Adrenal gland (tissue), 12 donors: ENCODE data around the gene FDX2. TPM values are rescaled to one million over a fixed set of nuclear protein-coding genes. Genes with fewer than 3 reads are reported as not detected.

ENCODE experiments used
- DNase-seq, 7 donors: peaks; one replicate each; pipeline ENCODE4 v3.0.0-alpha.2; 2019 to 2020
- H3K27ac ChIP-seq, 5 donors: fragments of 200-600 bp; sonication (generic) in 4 of 5; 1 replicate in 3 of 5; 2 replicates in 2 of 5; pipeline versions ENCODE4 v1.5.1 to v1.8.0; 2016 to 2020; ENCODE audit warnings: mild to moderate bottlenecking in 1 of 5
- H3K27me3 ChIP-seq: fragments of 200-600 bp; 2 replicates; pipeline ENCODE4 v1.8.0; 2021
- H3K36me3 ChIP-seq, 2 donors: fragments of 200-600 bp; replicated peaks in 1 of 2; 1 replicate in 1 of 2; 2 replicates in 1 of 2; pipeline versions ENCODE4 v1.5.1 to v1.8.0; 2018 to 2022
- H3K4me1 ChIP-seq, 2 donors: fragments of 200-600 bp; replicated peaks in 1 of 2; 1 replicate in 1 of 2; 2 replicates in 1 of 2; pipeline versions ENCODE4 v1.5.1 to v1.8.0; 2018 to 2021
- H3K4me3 ChIP-seq, 4 donors: fragments of 200-600 bp; sonication (generic) in 3 of 4; one replicate each; pipeline ENCODE4 v1.5.1; 2016 to 2018
- H3K9me3 ChIP-seq, 3 donors: fragments of 200-600 bp; sonication (generic) in 1 of 3; replicated peaks in 1 of 3; 1 replicate in 2 of 3; 2 replicates in 1 of 3; pipeline versions ENCODE4 v1.5.1 to v1.8.0; 2016 to 2021
- CTCF ChIP-seq, 6 experiments: fragments of 450-650 bp in 4 of 6; fragments of 200-600 bp in 2 of 6; sonication (generic) in 1 of 6; IDR thresholded peaks; 1 replicate in 5 of 6; 2 replicates in 1 of 6; pipeline versions ENCODE4 v1.5.1 to v1.8.0; 2016 to 2021; ENCODE audit warnings: antibody characterized with exemption in 6 of 6, mild to moderate bottlenecking in 2 of 6, moderate library complexity in 1 of 6
- POLR2A ChIP-seq, 2 donors: fragments of 450-650 bp; IDR thresholded peaks; one replicate each; pipeline ENCODE4 v1.6.1; 2017; ENCODE audit warnings: antibody characterized with exemption in 2 of 2, mild to moderate bottlenecking in 2 of 2, moderate library complexity in 1 of 2
- WGBS, 4 donors: extraction: QIAGEN DNeasy Blood & Tissue Kit in 2 of 4; methylation state at CpG; one replicate each; pipeline versions ENCODE4 v1.1.5 to v1.1.7; 2013 to 2017; 5-methylcytosine and 5-hydroxymethylcytosine counted together
- intact Hi-C, 2 donors: fragments of 100-400 bp; cut with DNase I; formaldehyde crosslinking; loops; one replicate each; pipeline versions ENCODE4 v1.14.1 to v1.15.0; 2022 to 2023
- polyA plus RNA-seq, 3 donors: library from polyadenylated mRNA; stranded (reverse); fragments of 200-250 nt in 2 of 3; fragments of 350-450 nt in 1 of 3; fragmentation: Illumina TruSeq in 1 of 3; extraction: RNeasy Lipid Tissue Mini Kit (QIAGEN cat#74804) in 1 of 3; gene quantifications; one replicate each; pipeline ENCODE4 v1.2.3, GENCODE V29; 2013 to 2014
- total RNA-seq, 9 donors: library from RNA; depleted of rRNA in 4 of 9; stranded (reverse); fragments of >200 nt in 4 of 9; fragments of 120-200 nt in 1 of 9; fragmentation: NEBNext Ultra II Directional in 1 of 9; extraction: Animal tissue kit (Norgen Biotek cat#: 25700) in 1 of 9; gene quantifications; one replicate each; pipeline versions ENCODE4 v1.1.0 to v1.2.4, GENCODE V29; 2013 to 2023
- donor health status: healthy with polysubstance abuse.
- donor health status: Bipolar disorder and iron deficiency.
- donor health status: DM: yes; HTN: yes; CAD: no.
- donor health status: DM: no; HTN: no; CAD: no.
- donor health status: DM: no; HTN: no; CAD: no.
- donor health status: DM: yes; HTN: yes; CAD: no.

Gene FDX2
- total and polyA plus RNA-seq, 12 donors = 21.1 to 45.3 (median 31.3) TPM

- peaks cover 0 to 11% of the 10 kb centered on the region in 2 donors for H3K36me3 ChIP-seq
- H3K27me3 ChIP-seq = peaks cover 62% of the 10 kb centered on the region
- H3K4me3 ChIP-seq = peak within 1 kb of the TSS in 1 of 4 donors; percentile 39
- TF ChIP-seq CTCF (IDR thresholded peaks at IDR 0.05) (no peak), POLR2A (IDR thresholded peaks at IDR 0.05) (no peak)
- no peaks in the 10 kb centered on the region for H3K9me3 ChIP-seq
- peaks cover 35 to 62% of the 10 kb centered on the region in 2 donors for H3K4me1 ChIP-seq
- H3K27ac ChIP-seq = no peak within 1 kb of the TSS
- intact Hi-C loops = no loop called here
- no peak for DNase-seq
- WGBS, 4 donors = 1 to 4% (median 2%) methylated on average over 12 to 45 of the region's 45 CpGs
Observed at GRCh38 chr19:10289836-10290356, 25.9 kb downstream of the FDX2 start, which contains the start of gene ICAM5. ICAM5 (plus strand) TSS chr19:10289952; CDS start chr19:10290044, 92 bp downstream.

- peaks cover 0 to 17% of the 10 kb centered on the region in 2 donors for H3K36me3 ChIP-seq
- H3K27ac ChIP-seq = no peak overlapping the region
- H3K4me1 ChIP-seq = peaks cover 35 to 62% of the 10 kb centered on the region in 2 donors
- H3K9me3 ChIP-seq = no peaks in the 10 kb centered on the region
- TF ChIP-seq POLR2A (IDR thresholded peaks at IDR 0.05) = no peak
- no peak for TF ChIP-seq CTCF (IDR thresholded peaks at IDR 0.05)
- H3K4me3 ChIP-seq = peak overlapping the region in 1 of 4 donors; percentile 34
- intact Hi-C loops = no loop called here
- WGBS, 4 donors = 1 to 5% (median 1%) methylated on average over 3 to 50 of the region's 50 CpGs
- peaks cover 56% of the 10 kb centered on the region for H3K27me3 ChIP-seq
- no peak for DNase-seq
Observed at GRCh38 chr19:10289167-10289835, 26.5 kb downstream of the FDX2 start.

- Histone ChIP-seq H3K27me3 (peaks cover 51% of the 10 kb centered on the region), H3K27ac (no peak overlapping the region)
Observed at GRCh38 chr19:10288662-10289166, 27.1 kb downstream of the FDX2 start.

More at GRCh38 chr19:10288662-10289166, 27.1 kb downstream of the FDX2 start:
- no peak for DNase-seq
- Histone ChIP-seq H3K4me1 (peaks cover 35 to 62% of the 10 kb centered on the region in 2 donors), H3K4me3 (peak overlapping the region in 1 of 4 donors; percentile 34), H3K36me3 (peaks cover 0 to 23% of the 10 kb centered on the region in 2 donors), H3K9me3 (no peaks in the 10 kb centered on the region)
- WGBS, 4 donors = 4 to 7% (median 5%) methylated on average over 11 to 23 of the region's 23 CpGs
- intact Hi-C loops = no loop called here
- TF ChIP-seq CTCF (IDR thresholded peaks at IDR 0.05) (no peak), POLR2A (IDR thresholded peaks at IDR 0.05) (no peak)
